H7 (cell line): ENCODE measurements around the gene CASQ2. TPM values are rescaled to one million over a fixed set of nuclear protein-coding genes. Genes with fewer than 3 reads are reported as not detected.

ENCODE experiments used
- DNase-seq: peaks from one replicate; pipeline ENCODE4 v3.0.0; 2012
- H3K27me3 ChIP-seq: 2 replicates; pipeline ENCODE4 v1.6.0; 2011; ENCODE audit warnings: mild to moderate bottlenecking, low read length; ENCODE audit not compliant: control insufficient read depth, insufficient read depth
- H3K36me3 ChIP-seq: replicated peaks from 2 replicates; pipeline ENCODE4 v1.5.1; 2011; ENCODE audit warnings: low read length; ENCODE audit not compliant: control insufficient read depth, insufficient read depth
- H3K4me3 ChIP-seq: 2 replicates; pipeline ENCODE4 v1.5.1; 2011; ENCODE audit warnings: low read depth, mild to moderate bottlenecking, control low read depth, low read length, moderate library complexity; ENCODE audit not compliant: insufficient read depth
- total RNA-seq: library from RNA; depleted of rRNA; stranded (reverse); fragments of >200 nt; shearing (Covaris generic); gene quantifications from 2 replicates; pipeline ENCODE4 v1.2.3, GENCODE V29; 2014

CASQ2 gene
- total RNA-seq, 1 experiment from 2014 or later: 0.03 TPM

- no peak overlapping the region for H3K4me3 ChIP-seq
- no peak for DNase-seq
- H3K27me3 ChIP-seq: peaks cover 1% of the 10 kb centered on the region; the same call in 1 of the 2 replicates
- H3K36me3 ChIP-seq: no peaks in the 10 kb centered on the region
Observed at GRCh38 chr1:115728341-115728740, 40.2 kb downstream of the CASQ2 start.

DNA sequence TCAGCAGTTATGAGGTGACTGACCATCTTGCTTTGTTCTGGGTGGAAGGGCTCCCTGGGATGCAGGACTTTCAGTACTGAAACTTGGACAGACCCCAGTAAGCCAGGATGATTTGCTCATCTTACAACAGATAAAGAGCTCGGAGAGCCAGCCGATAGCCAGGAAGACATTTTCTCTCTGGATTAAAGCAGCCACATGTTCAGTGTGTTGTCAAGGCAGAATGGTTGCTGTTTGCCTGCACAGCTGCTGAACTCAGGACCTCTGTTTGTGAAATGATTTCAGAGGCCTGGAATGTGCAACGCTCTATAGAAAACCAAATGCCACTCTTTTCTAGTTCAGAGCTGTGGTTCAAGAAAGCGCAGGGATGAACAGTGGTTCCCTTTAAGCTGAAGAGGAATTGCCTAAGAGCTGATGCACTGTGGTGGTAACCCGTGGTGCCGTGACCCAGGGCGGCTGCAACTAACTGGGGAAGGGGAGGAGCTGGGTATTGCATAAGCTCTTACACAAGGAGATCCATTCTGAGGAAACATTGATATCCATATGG is 40.7 kb downstream of the CASQ2 start:
- Histone ChIP-seq H3K4me3 (no peak overlapping the region), H3K36me3 (no peaks in the 10 kb centered on the region), H3K27me3 (peaks cover 1% of the 10 kb centered on the region; the same call in 1 of the 2 replicates)
- DNase-seq: no peak

- DNase-seq: no peak
- H3K4me3 ChIP-seq: no peak overlapping the region
- peaks cover 1% of the 10 kb centered on the region; the same call in 1 of the 2 replicates for H3K27me3 ChIP-seq
- no peaks in the 10 kb centered on the region for H3K36me3 ChIP-seq
Observed at GRCh38 chr1:115726570-115726969, 41.9 kb downstream of the CASQ2 start.

DNA sequence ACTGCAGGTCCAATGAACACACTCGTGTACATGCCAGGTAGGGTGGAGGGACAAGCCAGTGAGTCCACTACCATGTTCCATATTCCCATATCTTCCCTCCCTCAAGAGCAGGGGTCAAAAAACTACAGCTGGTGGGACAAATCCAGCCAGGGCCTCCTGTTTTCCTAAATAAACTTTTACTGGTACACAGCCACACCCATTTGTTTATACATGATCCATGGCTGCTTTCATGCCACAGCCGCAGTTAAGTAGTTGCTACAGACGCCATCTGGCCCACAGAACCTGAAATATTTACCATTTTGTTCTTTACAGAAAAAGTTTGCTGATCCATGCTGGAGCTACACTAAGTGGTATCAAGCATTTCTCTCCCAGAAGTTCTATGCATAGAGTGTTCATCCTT is 42.4 kb downstream of the CASQ2 start:
- H3K27me3 ChIP-seq: peaks cover 1% of the 10 kb centered on the region; the same call in 1 of the 2 replicates
- H3K4me3 ChIP-seq: no peak overlapping the region
- DNase-seq: no peak
- no peaks in the 10 kb centered on the region for H3K36me3 ChIP-seq

DNA sequence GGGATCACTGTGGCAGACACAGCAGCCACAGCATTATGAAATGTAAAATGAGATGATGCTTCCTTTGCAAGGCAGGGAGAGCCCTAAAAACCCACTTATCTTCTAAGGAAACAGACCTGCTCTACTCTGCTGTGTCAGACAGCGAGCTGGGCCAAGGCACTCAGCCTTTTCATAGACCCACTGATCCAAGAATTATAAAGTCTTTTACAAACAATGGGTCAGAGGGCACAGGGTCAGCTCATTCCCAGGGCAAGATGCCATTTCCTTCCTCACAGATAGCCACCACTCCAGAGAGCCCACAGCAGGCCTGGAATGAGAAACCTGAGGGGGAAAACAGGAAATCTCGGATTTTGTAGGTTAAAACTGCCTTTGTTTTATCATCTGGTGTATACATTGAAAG is 42.9 kb downstream of the CASQ2 start:
- H3K4me3 ChIP-seq: no peak overlapping the region
- H3K27me3 ChIP-seq: peaks cover 1% of the 10 kb centered on the region; the same call in 1 of the 2 replicates
- DNase-seq: no peak
- H3K36me3 ChIP-seq: no peaks in the 10 kb centered on the region

DNA sequence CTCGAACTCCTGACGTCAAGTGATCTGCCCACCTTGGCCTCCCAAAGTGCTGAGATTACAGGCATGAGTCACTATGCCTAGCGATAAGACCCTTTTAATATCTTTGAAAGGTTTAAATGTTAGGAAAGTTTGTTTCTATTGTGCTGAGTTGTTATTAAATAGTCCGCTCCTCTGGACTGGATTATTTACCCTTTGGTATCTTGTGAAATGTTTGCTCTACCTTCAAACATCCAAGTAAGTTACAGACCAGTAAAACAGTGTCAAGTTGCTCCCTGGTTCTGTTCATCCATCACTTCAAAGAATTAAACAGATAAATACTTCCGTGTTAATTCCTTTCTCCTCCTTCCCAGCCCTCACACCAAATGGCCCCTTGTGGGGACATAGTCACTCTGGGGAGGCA is 44.8 kb downstream of the CASQ2 start:
- peaks cover 1% of the 10 kb centered on the region; the same call in 1 of the 2 replicates for H3K27me3 ChIP-seq
- no peaks in the 10 kb centered on the region for H3K36me3 ChIP-seq
- no peak for DNase-seq
- no peak overlapping the region for H3K4me3 ChIP-seq

GRCh38 chr1:115722221-115722620 is 46.3 kb downstream of the CASQ2 start:
- Histone ChIP-seq H3K36me3 (no peaks in the 10 kb centered on the region), H3K27me3 (no peaks in the 10 kb centered on the region), H3K4me3 (no peak overlapping the region)
- no peak for DNase-seq

DNA sequence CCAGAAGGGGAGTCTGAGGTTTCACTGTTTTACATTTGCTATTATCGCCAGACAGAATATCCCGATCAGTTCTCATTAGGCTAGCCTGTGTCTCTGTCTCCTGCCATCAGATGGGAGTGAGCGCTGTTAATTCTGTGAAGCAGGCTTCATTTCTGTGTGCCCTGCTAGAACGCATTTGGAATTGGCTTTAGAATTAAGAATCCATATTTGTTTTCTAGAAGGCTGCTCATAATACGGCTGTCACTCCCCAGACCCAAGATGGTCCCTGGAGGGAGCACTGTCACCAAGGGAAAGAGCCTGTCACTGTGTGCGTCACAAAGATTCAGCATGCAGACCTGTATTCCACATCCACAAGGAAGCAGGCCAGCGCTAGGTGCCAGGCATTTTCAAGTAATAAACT is 49.2 kb downstream of the CASQ2 start:
- H3K27me3 ChIP-seq: no peaks in the 10 kb centered on the region
- no peak for DNase-seq
- no peaks in the 10 kb centered on the region for H3K36me3 ChIP-seq
- H3K4me3 ChIP-seq: no peak overlapping the region

- no peak overlapping the region for H3K4me3 ChIP-seq
- DNase-seq: no peak
Observed at GRCh38 chr1:115718011-115718754, 50.3 kb downstream of the CASQ2 start.

DNA sequence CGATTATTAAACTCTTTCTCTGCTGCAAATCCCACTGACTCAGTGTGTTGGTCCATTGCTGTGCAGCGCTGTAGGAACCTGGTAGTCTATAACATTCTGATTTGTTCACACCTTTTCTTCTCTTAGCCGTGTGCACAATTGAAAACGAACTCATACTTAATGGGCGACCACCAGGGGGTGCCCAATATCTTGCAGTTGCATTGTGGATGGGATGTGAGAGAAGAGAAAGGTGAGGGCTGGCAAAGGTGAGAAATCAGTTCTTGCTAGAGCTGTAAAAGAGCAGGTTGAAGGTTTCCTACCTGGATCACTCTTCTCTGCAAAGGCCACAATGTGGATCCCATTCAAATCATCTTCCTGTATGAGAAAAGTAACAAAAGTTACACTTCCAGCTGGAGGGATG is 51.0 kb downstream of the CASQ2 start:
- no peak overlapping the region for H3K4me3 ChIP-seq
- H3K27me3 ChIP-seq: no peaks in the 10 kb centered on the region
- peak; percentile 37 for DNase-seq
- no peaks in the 10 kb centered on the region for H3K36me3 ChIP-seq

More at GRCh38 chr1:115718011-115718754, 50.3 kb downstream of the CASQ2 start:
- Histone ChIP-seq H3K27me3 (no peaks in the 10 kb centered on the region), H3K36me3 (no peaks in the 10 kb centered on the region)

DNA sequence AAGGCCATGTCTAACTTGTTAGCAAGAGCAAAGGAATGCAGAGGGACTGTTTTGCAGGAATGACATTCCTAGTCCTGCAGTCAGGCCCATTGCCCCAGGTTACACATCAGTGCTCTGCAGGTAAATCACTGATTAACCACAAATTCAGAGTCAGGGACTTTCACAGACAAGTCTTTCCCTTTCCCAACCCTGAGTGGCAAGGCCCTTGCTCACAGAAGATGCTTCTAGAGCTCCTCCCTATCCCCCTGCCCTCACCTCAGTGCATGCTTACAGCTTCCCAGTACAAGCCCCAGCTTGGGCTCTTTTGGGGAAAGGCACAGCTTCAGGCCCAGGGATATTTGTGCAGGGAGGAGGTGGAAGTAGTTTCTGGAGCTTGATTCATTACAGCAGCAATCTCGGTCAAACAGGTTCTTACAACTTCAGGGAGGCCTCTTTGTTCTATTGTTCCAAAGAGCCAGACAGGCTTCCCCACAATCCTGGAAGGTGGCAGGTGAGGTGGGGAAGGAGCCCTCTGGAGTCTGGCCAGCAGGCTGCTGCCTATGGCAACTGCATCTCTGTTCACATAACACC is 53.9 kb downstream of the CASQ2 start:
- no peak overlapping the region for H3K4me3 ChIP-seq
- DNase-seq: no peak
- H3K27me3 ChIP-seq: no peaks in the 10 kb centered on the region
- no peaks in the 10 kb centered on the region for H3K36me3 ChIP-seq

GRCh38 chr1:115713906-115714305 is 54.6 kb downstream of the CASQ2 start:
- Histone ChIP-seq H3K27me3 (no peaks in the 10 kb centered on the region), H3K4me3 (no peak overlapping the region), H3K36me3 (no peaks in the 10 kb centered on the region)
- DNase-seq: no peak

- Histone ChIP-seq H3K27me3 (no peaks in the 10 kb centered on the region), H3K4me3 (no peak overlapping the region)
- DNase-seq: peak; percentile 36
Observed at GRCh38 chr1:115712911-115713609, 55.5 kb downstream of the CASQ2 start.

DNA sequence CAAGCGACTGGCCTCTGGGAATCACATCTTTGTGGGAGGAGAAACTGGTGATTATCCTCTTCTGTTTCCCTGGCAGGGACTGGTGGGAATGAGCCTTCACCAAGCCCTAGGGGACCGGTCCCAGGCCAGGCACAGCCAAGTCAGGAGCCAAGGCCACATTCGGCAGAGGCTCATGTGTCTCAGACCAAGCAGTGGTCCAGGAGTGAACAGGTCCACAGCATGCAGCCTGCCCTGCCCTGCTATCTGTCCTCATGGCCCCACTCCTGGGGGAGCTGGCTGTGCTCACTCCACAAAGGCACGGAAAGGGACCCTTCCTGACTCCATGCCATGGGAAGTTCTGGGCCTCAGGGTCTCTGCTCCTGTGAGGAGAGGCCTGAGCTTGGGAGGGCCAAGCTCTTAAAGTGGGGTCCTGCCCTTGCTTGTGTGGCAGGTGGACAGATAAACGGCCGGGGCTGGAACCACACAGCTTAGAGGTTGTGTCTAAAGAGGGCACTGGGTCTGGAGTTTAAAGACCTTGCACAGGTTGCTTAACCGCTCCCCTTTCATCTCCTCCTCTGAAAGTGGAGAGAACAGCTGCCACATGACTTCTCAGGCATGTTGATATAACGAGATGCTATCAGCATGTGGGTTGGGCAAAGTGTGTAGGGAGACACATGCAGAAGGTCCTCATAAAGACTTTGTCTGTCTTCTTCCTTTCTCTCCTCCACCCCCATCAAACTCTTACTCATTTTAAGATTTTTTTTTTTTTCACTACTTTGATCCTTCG is 57.5 kb downstream of the CASQ2 start:
- no peaks in the 10 kb centered on the region for H3K27me3 ChIP-seq
- DNase-seq: no peak
- H3K36me3 ChIP-seq: no peaks in the 10 kb centered on the region

More at GRCh38 chr1:115712911-115713609, 55.5 kb downstream of the CASQ2 start:
- H3K36me3 ChIP-seq: no peaks in the 10 kb centered on the region

More for the DNA sequence above, 57.5 kb downstream of the CASQ2 start:
- H3K4me3 ChIP-seq: no peak overlapping the region
